ENCODE measurements around the gene UMODL1. TPM values are rescaled to one million over a fixed set of nuclear protein-coding genes. Genes with fewer than 3 reads are reported as not detected.
A peak's percentile ranks its signal among the peaks of the same experiment; 100 is the strongest.
"Not testable (repeated sequence)": the region's sequence is repeated elsewhere in the genome, so short reads cannot be mapped to it uniquely, and the experiment has no call there.

UMODL1 gene
- total RNA-seq, 2 experiments from 2014 or later = 7.4 to 12.3 TPM

- Histone ChIP-seq H4K20me1 (ENCODE audit: insufficient read depth, low read length) (no peaks in the 10 kb centered on the region), H3K79me2 (ENCODE audit: insufficient read depth, low read depth, low read length) (no peaks in the 10 kb centered on the region), H3K27ac (ENCODE audit: low read depth, low read length, poor library complexity, severe bottlenecking) (no peak overlapping the region), H3K9me2 (ENCODE audit: insufficient read depth, low read length) (no peaks in the 10 kb centered on the region), H3K9me3 (ENCODE audit: low read length) (no peaks in the 10 kb centered on the region), H3K4me3 (ENCODE audit: low read depth, low read length, poor library complexity, severe bottlenecking) (no peak overlapping the region), H2AFZ (ENCODE audit: low read length) (no peak overlapping the region), H3K36me3 (ENCODE audit: insufficient read depth, low read length) (no peaks in the 10 kb centered on the region), H3K4me2 (ENCODE audit: low read length) (peak overlapping the region; percentile 4; the same call in 1 of the 2 replicates), H3K4me1 (ENCODE audit: insufficient read depth, low read length, poor library complexity, severe bottlenecking) (peaks cover 44% of the 10 kb centered on the region)
- peak; percentile 34 for DNase-seq (ENCODE audit: low spot score)
- CTCF ChIA-PET (ENCODE audit: unreplicated experiment) = interaction anchor here (0.8 to 0.9 kb wide), 2 partner anchors 13 to 44 kb away, joined by 3 to 4 read pairs; no protein-coding TSS in a partner anchor
- intact Hi-C loops (cut with micrococcal nuclease; ENCODE audit: unreplicated experiment) = no loop called here
- BruUV-seq (replicated peaks) = no TSS peak
- TF ChIP-seq EZH2phosphoT487 (IDR thresholded peaks at IDR 0.05; ENCODE audit: borderline replicate concordance, low read depth, low read length) (no peak), CTCF (conservative IDR thresholded peaks at IDR 0.05; ENCODE audit: low read length) (0 out of 2 replicates have a peak, but pooled peaks have one; percentile 35)
- POLR2A ChIA-PET = interaction anchor here (0.9 to 1.1 kb wide), 2 partner anchors 9 to 28 kb away, joined by 3 read pairs; no protein-coding TSS in a partner anchor
These were observed 2.3 kb downstream of the UMODL1 start for GRCh38 chr21:42073145-42074099.

GRCh38 chr21:42075686-42076471 lies 4.8 kb downstream of the UMODL1 start:
- ChIA-PET CTCF (ENCODE audit: unreplicated experiment) (interaction anchor here (0.6 to 0.7 kb wide), 2 partner anchors 38 to 239 kb away, joined by 3 to 4 read pairs; no protein-coding TSS in a partner anchor), POLR2A (interaction anchor here (0.7 to 1.4 kb wide), 3 partner anchors 8 to 379 kb away, joined by 3 to 6 read pairs (median 4); no protein-coding TSS in a partner anchor)
- no peak overlapping the region for H3K4me3 ChIP-seq (ENCODE audit: low read depth, low read length, poor library complexity, severe bottlenecking)
- no peaks in the 10 kb centered on the region for H3K36me3 ChIP-seq (ENCODE audit: insufficient read depth, low read length)
- peaks cover 40% of the 10 kb centered on the region for H3K4me1 ChIP-seq (ENCODE audit: insufficient read depth, low read length, poor library complexity, severe bottlenecking)
- no peak overlapping the region for H2AFZ ChIP-seq (ENCODE audit: low read length)
- BruUV-seq (replicated peaks) = no TSS peak
- no peaks in the 10 kb centered on the region for H3K9me3 ChIP-seq (ENCODE audit: low read length)
- H4K20me1 ChIP-seq (ENCODE audit: insufficient read depth, low read length) = no peaks in the 10 kb centered on the region
- no peaks in the 10 kb centered on the region for H3K9me2 ChIP-seq (ENCODE audit: insufficient read depth, low read length)
- H3K79me2 ChIP-seq (ENCODE audit: insufficient read depth, low read depth, low read length) = no peaks in the 10 kb centered on the region
- no peak overlapping the region for H3K4me2 ChIP-seq (ENCODE audit: low read length)
- TF ChIP-seq EZH2phosphoT487 (IDR thresholded peaks at IDR 0.05; ENCODE audit: borderline replicate concordance, low read depth, low read length) (no peak), CTCF (conservative IDR thresholded peaks at IDR 0.05; ENCODE audit: low read length) (no peak)
- intact Hi-C loops (cut with micrococcal nuclease; ENCODE audit: unreplicated experiment) = no loop called here
- no peak overlapping the region for H3K27ac ChIP-seq (ENCODE audit: low read depth, low read length, poor library complexity, severe bottlenecking)
- DNase-seq (ENCODE audit: low spot score) = no peak

- Histone ChIP-seq H3K4me1 (ENCODE audit: insufficient read depth, low read length, poor library complexity, severe bottlenecking) (peaks cover 40% of the 10 kb centered on the region), H2AFZ (ENCODE audit: low read length) (peak overlapping the region; percentile 48; the same call in 1 of the 2 replicates), H3K27ac (ENCODE audit: low read depth, low read length, poor library complexity, severe bottlenecking) (peak overlapping the region; percentile 58), H3K4me2 (ENCODE audit: low read length) (peak overlapping the region; percentile 65)
- BruUV-seq (replicated peaks); intact Hi-C loops (cut with micrococcal nuclease; ENCODE audit: unreplicated experiment); H3K9me2 ChIP-seq (ENCODE audit: insufficient read depth, low read length); H3K79me2 ChIP-seq (ENCODE audit: insufficient read depth, low read depth, low read length); H3K9me3 ChIP-seq (ENCODE audit: low read length); CTCF ChIA-PET (ENCODE audit: unreplicated experiment); H4K20me1 ChIP-seq (ENCODE audit: insufficient read depth, low read length); POLR2A ChIA-PET; H3K36me3 ChIP-seq (ENCODE audit: insufficient read depth, low read length); H3K4me3 ChIP-seq (ENCODE audit: low read depth, low read length, poor library complexity, severe bottlenecking): not testable (repeated sequence)
- peak; percentile 66 for DNase-seq (ENCODE audit: low spot score)
These were observed 6.6 kb downstream of the UMODL1 start for GRCh38 chr21:42077685-42078238.

DNA sequence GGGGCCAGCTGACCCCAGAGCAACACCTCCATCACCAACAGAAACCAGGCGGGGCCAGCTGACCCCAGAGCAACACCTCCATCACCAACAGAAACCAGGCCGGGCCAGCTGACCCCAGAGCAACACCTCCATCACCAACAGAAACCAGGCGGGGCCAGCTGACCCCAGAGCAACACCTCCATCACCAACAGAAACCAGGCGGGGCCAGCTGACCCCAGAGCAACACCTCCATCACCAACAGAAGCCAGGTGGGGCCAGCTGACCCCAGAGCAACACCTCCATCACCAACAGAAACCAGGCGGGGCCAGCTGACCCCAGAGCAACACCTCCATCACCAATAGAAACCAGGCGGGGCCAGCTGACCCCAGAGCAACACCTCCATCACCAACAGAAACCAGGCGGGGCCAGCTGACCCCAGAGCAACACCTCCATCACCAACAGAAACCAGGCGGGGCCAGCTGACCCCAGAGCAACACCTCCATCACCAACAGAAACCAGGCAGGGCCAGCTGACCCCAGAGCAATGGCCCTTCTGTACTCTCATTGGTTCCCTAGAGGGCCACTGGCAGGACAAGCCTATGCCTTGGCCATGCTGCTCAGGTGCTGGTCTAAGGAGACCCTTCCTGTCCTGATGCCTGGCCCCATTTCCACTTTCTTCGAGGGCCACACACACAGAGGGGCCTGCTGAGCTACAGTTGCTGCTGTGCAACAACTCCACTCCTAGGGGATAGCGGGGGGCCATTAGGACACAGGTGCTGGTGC lies 7.3 kb downstream of the UMODL1 start:
- CTCF ChIA-PET (ENCODE audit: unreplicated experiment); H3K9me2 ChIP-seq (ENCODE audit: insufficient read depth, low read length); H3K79me2 ChIP-seq (ENCODE audit: insufficient read depth, low read depth, low read length); intact Hi-C loops (cut with micrococcal nuclease; ENCODE audit: unreplicated experiment); BruUV-seq (replicated peaks); DNase-seq (ENCODE audit: low spot score); H3K36me3 ChIP-seq (ENCODE audit: insufficient read depth, low read length); H3K9me3 ChIP-seq (ENCODE audit: low read length); POLR2A ChIA-PET; H3K4me3 ChIP-seq (ENCODE audit: low read depth, low read length, poor library complexity, severe bottlenecking); H4K20me1 ChIP-seq (ENCODE audit: insufficient read depth, low read length): not testable (repeated sequence)
- Histone ChIP-seq H3K4me1 (ENCODE audit: insufficient read depth, low read length, poor library complexity, severe bottlenecking) (peaks cover 41% of the 10 kb centered on the region), H3K4me2 (ENCODE audit: low read length) (peak overlapping the region; percentile 65; the same call in 1 of the 2 replicates), H2AFZ (ENCODE audit: low read length) (peak overlapping the region; percentile 48; the same call in 1 of the 2 replicates), H3K27ac (ENCODE audit: low read depth, low read length, poor library complexity, severe bottlenecking) (peak overlapping the region; percentile 58)

All from OCI-LY7 (cell line).